Osteoblast (primary cell): ENCODE results near the gene CPTP. TPM values are rescaled to one million over a fixed set of nuclear protein-coding genes. Genes with fewer than 3 reads are reported as not detected.
A peak's percentile ranks its signal among the peaks of the same experiment; 100 is the strongest.

Source experiments
- DNase-seq: peaks from one replicate; pipeline ENCODE4 v3.0.0; 2011; ENCODE audit warnings: low spot score, mixed read lengths; ENCODE audit not compliant: insufficient read length; ENCODE audit errors: missing footprints
- H2AFZ ChIP-seq: 2 replicates; pipeline ENCODE4 v1.6.0; 2011; ENCODE audit warnings: mild to moderate bottlenecking, low read length
- H3K27ac ChIP-seq: 2 replicates; pipeline ENCODE4 v1.5.1; 2011; ENCODE audit warnings: mild to moderate bottlenecking, low read depth, low read length, moderate library complexity
- H3K27me3 ChIP-seq: 2 replicates; pipeline ENCODE4 v1.6.0; 2012; ENCODE audit warnings: mild to moderate bottlenecking, control low read depth, inconsistent platforms, low read length, moderate library complexity; ENCODE audit not compliant: insufficient read depth
- H3K36me3 ChIP-seq: 2 replicates; pipeline ENCODE4 v1.5.1; 2011; ENCODE audit warnings: mild to moderate bottlenecking, low read length, control low read depth, moderate library complexity; ENCODE audit not compliant: insufficient read depth
- H3K4me1 ChIP-seq: 2 replicates; pipeline ENCODE4 v1.5.1; 2011; ENCODE audit warnings: mild to moderate bottlenecking, low read length, control low read depth, moderate library complexity; ENCODE audit not compliant: insufficient read depth
- H3K4me2 ChIP-seq: 2 replicates; pipeline ENCODE4 v1.6.0; 2011; ENCODE audit warnings: mild to moderate bottlenecking, low read length; ENCODE audit not compliant: insufficient read depth
- H3K4me3 ChIP-seq: fragments of 200-600 bp; sonication (generic); 3 replicates; pipeline ENCODE4 v1.5.1; 2012; ENCODE audit warnings: mild to moderate bottlenecking, low read length, inconsistent platforms; ENCODE audit not compliant: insufficient read depth
- H3K79me2 ChIP-seq: 2 replicates; pipeline ENCODE4 v1.6.0; 2012; ENCODE audit warnings: mild to moderate bottlenecking, low read length, control low read depth, inconsistent platforms; ENCODE audit not compliant: insufficient read depth
- H3K9me3 ChIP-seq: 2 replicates; pipeline ENCODE4 v1.5.1; 2011; ENCODE audit warnings: low read depth, low read length, control low read depth
- H4K20me1 ChIP-seq: 2 replicates; pipeline ENCODE4 v1.6.0; 2012; ENCODE audit warnings: mild to moderate bottlenecking, low read length, control low read depth; ENCODE audit not compliant: insufficient read depth
- total RNA-seq: library from RNA; depleted of rRNA; stranded (reverse); fragments of >200 nt; gene quantifications from 2 replicates; pipeline ENCODE4 v1.2.3, GENCODE V29; 2012
- TF ChIP-seq, protein P1 (sequence below): IDR thresholded peaks from 2 replicates; pipeline ENCODE4 v1.5.1; 2011; ENCODE audit warnings: mild to moderate bottlenecking, low read depth, low read length, moderate library complexity; ENCODE audit errors: extremely low read depth

The CPTP gene
- total RNA-seq, 1 donor, result 13.8 TPM

DNA sequence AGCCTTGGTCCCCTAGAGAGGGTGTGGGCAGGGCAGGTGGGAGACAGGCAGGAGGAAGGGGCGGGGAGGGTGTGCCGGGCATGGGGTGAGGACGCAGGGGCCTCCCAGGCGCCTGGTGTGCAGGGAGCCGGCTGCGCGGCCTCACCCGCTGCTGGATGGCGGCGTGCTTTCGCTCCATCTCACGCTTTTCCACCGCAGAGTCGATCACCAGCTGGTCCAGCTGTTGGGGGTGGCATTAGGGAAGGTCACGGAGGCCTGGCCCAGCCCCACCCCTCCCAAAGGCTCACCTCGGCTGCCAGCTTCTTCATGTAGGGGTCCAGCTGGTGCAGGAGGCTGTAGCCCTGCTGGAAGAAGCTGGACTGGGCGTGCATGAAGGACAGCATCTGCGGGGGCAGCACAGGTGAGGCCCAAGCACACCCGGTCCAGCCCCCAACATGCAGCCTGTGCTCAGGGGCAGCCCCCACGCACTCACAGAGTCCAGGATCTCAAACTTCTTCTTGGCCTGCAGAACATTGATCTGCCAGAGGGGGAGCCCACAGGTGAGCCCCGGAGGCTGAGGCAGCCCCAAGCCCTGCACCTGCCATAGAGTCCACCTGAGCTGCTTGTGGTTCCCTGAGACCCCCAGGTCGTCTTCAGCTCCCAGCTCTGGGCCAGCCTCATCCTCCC lies 24.8 kb upstream of the CPTP start:
- H3K36me3 ChIP-seq, result peaks cover 3% of the 10 kb centered on the region
- DNase-seq, result peak; percentile 87
- H4K20me1 ChIP-seq, result peaks cover 40% of the 10 kb centered on the region
- no peak overlapping the region for H3K4me3 ChIP-seq
- H2AFZ ChIP-seq, result no peak overlapping the region
- no peaks in the 10 kb centered on the region for H3K9me3 ChIP-seq
- peaks cover 6% of the 10 kb centered on the region for H3K4me1 ChIP-seq
- TF ChIP-seq, protein P1, sequence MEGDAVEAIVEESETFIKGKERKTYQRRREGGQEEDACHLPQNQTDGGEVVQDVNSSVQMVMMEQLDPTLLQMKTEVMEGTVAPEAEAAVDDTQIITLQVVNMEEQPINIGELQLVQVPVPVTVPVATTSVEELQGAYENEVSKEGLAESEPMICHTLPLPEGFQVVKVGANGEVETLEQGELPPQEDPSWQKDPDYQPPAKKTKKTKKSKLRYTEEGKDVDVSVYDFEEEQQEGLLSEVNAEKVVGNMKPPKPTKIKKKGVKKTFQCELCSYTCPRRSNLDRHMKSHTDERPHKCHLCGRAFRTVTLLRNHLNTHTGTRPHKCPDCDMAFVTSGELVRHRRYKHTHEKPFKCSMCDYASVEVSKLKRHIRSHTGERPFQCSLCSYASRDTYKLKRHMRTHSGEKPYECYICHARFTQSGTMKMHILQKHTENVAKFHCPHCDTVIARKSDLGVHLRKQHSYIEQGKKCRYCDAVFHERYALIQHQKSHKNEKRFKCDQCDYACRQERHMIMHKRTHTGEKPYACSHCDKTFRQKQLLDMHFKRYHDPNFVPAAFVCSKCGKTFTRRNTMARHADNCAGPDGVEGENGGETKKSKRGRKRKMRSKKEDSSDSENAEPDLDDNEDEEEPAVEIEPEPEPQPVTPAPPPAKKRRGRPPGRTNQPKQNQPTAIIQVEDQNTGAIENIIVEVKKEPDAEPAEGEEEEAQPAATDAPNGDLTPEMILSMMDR, result peak; percentile 29
- no peaks in the 10 kb centered on the region for H3K27me3 ChIP-seq
- H3K27ac ChIP-seq, result no peak overlapping the region
- H3K4me2 ChIP-seq, result no peak overlapping the region
- H3K79me2 ChIP-seq, result peaks cover 17% of the 10 kb centered on the region

DNA sequence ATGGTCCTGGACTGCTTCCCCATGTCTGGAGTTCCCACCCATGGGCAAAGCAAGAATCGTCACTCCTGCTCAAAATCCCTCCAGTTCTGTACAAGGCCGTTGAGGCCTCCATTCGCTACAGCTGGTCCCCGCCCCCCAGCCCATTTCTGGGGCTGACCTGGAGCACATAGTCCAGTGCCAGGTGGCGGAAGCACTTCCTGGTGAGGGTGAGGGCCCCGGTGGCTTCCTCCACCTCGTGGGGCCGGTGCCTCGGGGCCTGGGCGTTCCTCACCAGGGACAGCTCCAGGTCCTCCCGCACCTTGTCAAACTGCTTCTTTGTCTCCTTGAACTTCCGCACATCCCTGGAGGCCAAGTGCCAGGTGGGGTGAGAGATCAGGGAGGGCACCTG lies 24.3 kb upstream of the CPTP start:
- peaks cover 22% of the 10 kb centered on the region for H3K79me2 ChIP-seq
- no peak overlapping the region for H3K4me3 ChIP-seq
- peaks cover 45% of the 10 kb centered on the region for H4K20me1 ChIP-seq
- H3K4me2 ChIP-seq, result no peak overlapping the region
- TF ChIP-seq, protein P1, result no peak
- no peaks in the 10 kb centered on the region for H3K9me3 ChIP-seq
- H3K27me3 ChIP-seq, result no peaks in the 10 kb centered on the region
- peaks cover 3% of the 10 kb centered on the region for H3K36me3 ChIP-seq
- H3K27ac ChIP-seq, result no peak overlapping the region
- DNase-seq, result no peak
- H2AFZ ChIP-seq, result no peak overlapping the region
- peaks cover 11% of the 10 kb centered on the region for H3K4me1 ChIP-seq

DNA sequence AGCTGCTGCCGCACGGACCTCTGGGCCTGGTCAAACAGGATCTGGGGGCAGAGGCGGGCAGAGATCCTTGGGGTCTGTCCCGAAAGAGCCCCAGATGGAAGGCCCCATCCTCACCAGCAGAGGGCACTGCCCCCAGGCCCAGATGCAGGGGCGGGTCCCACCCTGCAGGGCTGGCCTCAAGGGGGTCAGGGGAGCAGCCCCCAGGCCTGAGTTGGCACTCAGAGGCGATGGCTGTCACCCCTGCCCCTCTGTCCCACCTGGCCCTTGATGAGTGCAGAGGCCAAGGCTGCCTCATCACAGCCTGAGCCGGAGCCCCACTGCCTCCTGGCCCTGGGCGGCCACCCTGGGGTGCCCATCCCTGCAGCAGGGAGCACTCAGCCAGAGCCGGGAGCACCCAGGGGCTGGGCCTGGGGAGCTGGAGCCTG lies 22.6 kb upstream of the CPTP start:
- Histone ChIP-seq H3K4me2 (no peak overlapping the region), H2AFZ (no peak overlapping the region), H3K27me3 (no peaks in the 10 kb centered on the region), H3K4me3 (no peak overlapping the region), H3K36me3 (peaks cover 3% of the 10 kb centered on the region), H3K79me2 (peaks cover 39% of the 10 kb centered on the region), H3K9me3 (no peaks in the 10 kb centered on the region), H4K20me1 (peaks cover 59% of the 10 kb centered on the region), H3K27ac (no peak overlapping the region), H3K4me1 (peaks cover 28% of the 10 kb centered on the region)
- TF ChIP-seq, protein P1, result peak; percentile 43
- DNase-seq, result peak; percentile 93

DNA sequence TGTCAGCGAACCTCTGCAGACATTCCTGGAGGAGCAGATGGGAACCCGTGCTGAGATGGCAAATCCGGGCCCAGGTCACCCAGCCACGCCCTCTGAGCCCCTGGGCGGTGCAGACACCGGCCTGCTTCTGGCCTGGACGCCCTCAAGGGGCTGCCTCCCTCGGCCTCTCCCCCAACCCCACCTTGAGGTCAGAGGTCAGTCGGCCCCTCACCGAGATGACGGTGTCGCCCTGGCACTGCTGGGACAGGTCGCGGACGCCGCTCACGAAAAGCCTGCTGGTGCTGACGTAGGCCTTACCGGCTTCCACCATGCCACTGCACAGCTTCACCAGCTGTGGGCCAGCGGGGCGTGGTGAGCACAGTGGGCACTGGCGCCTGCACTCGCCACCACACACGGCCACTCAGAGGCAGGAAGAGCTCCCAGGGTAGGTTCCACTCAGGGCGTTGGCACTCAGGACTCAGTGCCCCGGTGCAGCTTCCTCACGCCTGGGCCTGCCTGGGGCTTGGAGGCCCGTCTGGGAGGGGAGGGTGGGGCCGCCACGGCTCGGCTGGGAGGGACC lies 21.6 kb upstream of the CPTP start:
- Histone ChIP-seq H3K4me2 (no peak overlapping the region), H4K20me1 (peaks cover 62% of the 10 kb centered on the region), H3K27me3 (no peaks in the 10 kb centered on the region), H3K36me3 (peaks cover 3% of the 10 kb centered on the region), H3K4me3 (no peak overlapping the region), H3K9me3 (no peaks in the 10 kb centered on the region), H3K79me2 (peaks cover 43% of the 10 kb centered on the region), H2AFZ (no peak overlapping the region), H3K27ac (no peak overlapping the region), H3K4me1 (peaks cover 29% of the 10 kb centered on the region)
- TF ChIP-seq, protein P1, result no peak
- no peak for DNase-seq
